Non-pigmented ciliary epithelial cell (primary cell): Measurements from ENCODE around the gene ROPN1.
A peak's percentile ranks its signal among the peaks of the same experiment; 100 is the strongest.
"Not testable (repeated sequence)": the region's sequence is repeated elsewhere in the genome, so short reads cannot be mapped to it uniquely, and the experiment has no call there.

Source experiments
- DNase-seq: peaks from one replicate; pipeline ENCODE4 v3.0.0-alpha.2; 2010; ENCODE audit warnings: low read depth

Gene ROPN1

GRCh38 chr3:123991730-123992588 is at the start of gene ROPN1:
Gene ROPN1 (minus strand): TSS chr3:123992124. CDS start chr3:123980481, 11,643 bp downstream.
- not testable (repeated sequence) for DNase-seq

- DNase-seq: no peak
These were observed 49.6 kb upstream of the ROPN1 start for GRCh38 chr3:124041553-124041952.

GRCh38 chr3:124037326-124037725 is 45.4 kb upstream of the ROPN1 start:
- no peak for DNase-seq

- DNase-seq: not testable (repeated sequence)
These were observed 44.3 kb upstream of the ROPN1 start for GRCh38 chr3:124036214-124036613.

- DNase-seq: no peak
These were observed 43.7 kb upstream of the ROPN1 start for GRCh38 chr3:124035463-124036121.

- no peak for DNase-seq
These were observed 42.9 kb upstream of the ROPN1 start for GRCh38 chr3:124034844-124035152.

GRCh38 chr3:124034016-124034843 is 42.3 kb upstream of the ROPN1 start:
- no peak for DNase-seq

GRCh38 chr3:124033360-124034015 is 41.6 kb upstream of the ROPN1 start, which contains the start of gene KALRN:
Gene KALRN (plus strand): TSS chr3:124033369.
- no peak for DNase-seq

- DNase-seq: peak; percentile 34
These were observed 41.0 kb upstream of the ROPN1 start for GRCh38 chr3:124032881-124033359.

GRCh38 chr3:124032311-124032880 is 40.5 kb upstream of the ROPN1 start:
- no peak for DNase-seq

- no peak for DNase-seq
These were observed 34.6 kb upstream of the ROPN1 start for GRCh38 chr3:124026516-124026915.

- not testable (repeated sequence) for DNase-seq
These were observed 31.6 kb upstream of the ROPN1 start for GRCh38 chr3:124023531-124023930.

- DNase-seq: no peak
These were observed 27.4 kb upstream of the ROPN1 start for GRCh38 chr3:124019291-124019690.

GRCh38 chr3:124017502-124017901 is 25.6 kb upstream of the ROPN1 start:
- not testable (repeated sequence) for DNase-seq

- not testable (repeated sequence) for DNase-seq
These were observed 24.6 kb upstream of the ROPN1 start for GRCh38 chr3:124016483-124016882.

- DNase-seq: no peak
These were observed 22.5 kb upstream of the ROPN1 start for GRCh38 chr3:124014366-124014942.

GRCh38 chr3:124008321-124008720 is 16.4 kb upstream of the ROPN1 start:
- not testable (repeated sequence) for DNase-seq

GRCh38 chr3:124007186-124007585 is 15.3 kb upstream of the ROPN1 start:
- peak; percentile 28 for DNase-seq

- DNase-seq: not testable (repeated sequence)
These were observed 10.6 kb upstream of the ROPN1 start for GRCh38 chr3:124002405-124003079.

- not testable (repeated sequence) for DNase-seq
These were observed 9.4 kb upstream of the ROPN1 start for GRCh38 chr3:124001366-124001765.
